HPDE6-E6E7 (cell line): ENCODE results near the gene SCARB1.

Experiments used
- DNase-seq: peaks from one replicate; pipeline ENCODE4 v3.0.0; 2011; ENCODE audit warnings: missing footprints; ENCODE audit errors: extremely low spot score

The SCARB1 gene

GRCh38 chr12:124864326-124864752, 675 bp upstream of the SCARB1 start:
- no peak for DNase-seq

- peak; percentile 32 for DNase-seq
Observed at GRCh38 chr12:124862768-124863415, 772 bp downstream of the SCARB1 start.

GRCh38 chr12:124861898-124862676, 1.6 kb downstream of the SCARB1 start:
- no peak for DNase-seq

- no peak for DNase-seq
Observed at GRCh38 chr12:124861492-124861891, 2.2 kb downstream of the SCARB1 start.

- DNase-seq = no peak
Observed at GRCh38 chr12:124857921-124858461, 5.7 kb downstream of the SCARB1 start.

- DNase-seq = no peak
Observed at GRCh38 chr12:124856842-124857178, 6.9 kb downstream of the SCARB1 start.

GRCh38 chr12:124856132-124856841, 7.4 kb downstream of the SCARB1 start:
- DNase-seq = no peak

GRCh38 chr12:124855275-124855957, 8.2 kb downstream of the SCARB1 start:
- DNase-seq = no peak

GRCh38 chr12:124854637-124855184, 9.0 kb downstream of the SCARB1 start:
- no peak for DNase-seq

- DNase-seq = no peak
Observed at GRCh38 chr12:124853781-124854636, 9.7 kb downstream of the SCARB1 start.

- no peak for DNase-seq
Observed at GRCh38 chr12:124852911-124853427, 10.7 kb downstream of the SCARB1 start.

- DNase-seq = no peak
Observed at GRCh38 chr12:124852329-124852831, 11.3 kb downstream of the SCARB1 start.

- DNase-seq = no peak
Observed at GRCh38 chr12:124851342-124851741, 12.3 kb downstream of the SCARB1 start.

GRCh38 chr12:124849382-124849781, 14.3 kb downstream of the SCARB1 start:
- no peak for DNase-seq

GRCh38 chr12:124848621-124849380, 14.9 kb downstream of the SCARB1 start:
- DNase-seq = no peak

GRCh38 chr12:124847113-124848074, 16.3 kb downstream of the SCARB1 start:
- no peak for DNase-seq

GRCh38 chr12:124844411-124845397, 19.0 kb downstream of the SCARB1 start:
- DNase-seq = no peak
